ENCODE results near the gene ATP2A1. TPM values are rescaled to one million over a fixed set of nuclear protein-coding genes. Genes with fewer than 3 reads are reported as not detected.

Gene ATP2A1
- total RNA-seq (10 to 100 TPM in 1 of 5 donors, 1 to 10 TPM in 1, under 1 TPM in 1, not detected in 2; 0.43 to 21.7 (median 3.6) TPM), polyA plus RNA-seq (1 to 10 TPM in 1 of 3 donors, under 1 TPM in 2; 0.12 to 1.4 (median 0.85) TPM)
- long read RNA-seq, donor 1: 0 reads
- long read RNA-seq, donor 2: 0 reads
- long read RNA-seq, donor 3: 0 reads
- long read RNA-seq, donor 4: 0 reads
- long read RNA-seq, donor 5: 0 reads
- long read RNA-seq, donor 6, partial matches to known transcripts: 23 of 23 reads
- long read RNA-seq, donor 6, other reads (novel, unspliced or antisense): 0 of 23 reads
- long read RNA-seq, donor 7: 0 reads
- long read RNA-seq, donor 8: 0 reads
- long read RNA-seq, donor 9: 0 reads
- long read RNA-seq, donor 10: 0 reads

DNA sequence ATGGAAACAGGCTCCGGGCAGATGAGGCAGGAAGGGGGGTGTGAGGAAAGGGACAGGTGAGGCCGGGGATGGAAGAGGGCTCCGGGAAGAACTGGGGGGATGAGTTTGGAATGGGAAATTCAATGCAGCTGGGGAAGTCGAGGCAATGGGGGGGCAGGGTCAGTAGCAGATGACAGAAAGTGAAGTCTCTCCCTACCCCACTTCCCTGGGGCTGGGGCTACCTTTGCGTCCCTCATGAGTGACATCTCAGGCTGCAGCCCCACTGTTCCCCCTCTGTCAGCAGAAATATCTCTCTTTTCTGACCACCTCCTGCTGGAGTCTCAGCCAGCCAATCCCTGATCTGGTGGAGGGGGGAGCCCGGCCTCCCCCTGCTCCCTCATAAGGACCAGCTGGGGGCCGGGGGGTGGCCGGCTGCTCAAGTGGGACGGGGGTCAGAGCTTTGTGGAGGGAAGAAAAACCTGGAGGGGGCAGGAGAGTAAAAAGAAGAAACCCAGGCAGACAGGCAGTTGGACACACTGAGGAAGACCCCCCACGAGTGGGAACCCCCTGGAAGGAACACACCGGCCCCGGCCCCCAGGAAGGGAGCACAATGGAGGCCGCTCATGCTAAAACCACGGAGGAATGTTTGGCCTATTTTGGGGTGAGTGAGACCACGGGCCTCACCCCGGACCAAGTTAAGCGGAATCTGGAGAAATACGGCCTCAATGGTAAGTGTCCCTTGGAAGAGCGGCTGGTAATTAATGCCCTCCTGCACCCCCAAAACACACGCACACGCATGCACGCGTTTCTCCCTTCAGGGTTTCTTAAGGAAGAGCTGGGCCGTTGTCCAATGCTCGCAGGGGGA lies at the start of gene ATP2A1:
TSS of gene ATP2A1 (plus strand) at position 406 of the 844 bp plus-strand sequence. CDS start at position 590, 184 bp downstream.
- peaks cover 0 to 32% (median 7%) of the 10 kb centered on the region in 3 donors for H3K27me3 ChIP-seq
- H3K36me3 ChIP-seq: peaks cover 5 to 22% (median 15%) of the 10 kb centered on the region in 4 donors
- TF ChIP-seq CTCF (IDR thresholded peaks at IDR 0.05): no peak
- TF ChIP-seq POLR2A (IDR thresholded peaks at IDR 0.05): no peak
- TF ChIP-seq EP300 (IDR thresholded peaks at IDR 0.05): no peak
- no peak for TF ChIP-seq POLR2AphosphoS5 (IDR thresholded peaks at IDR 0.05)
- H3K4me3 ChIP-seq: peak within 1 kb of the TSS; percentile 64 to 87 (median 69)
- intact Hi-C loops (cut with DNase I; ENCODE audit: low total_unique reads): no loop called here
- no peak for DNase-seq
- WGBS, 5 donors: 65 to 75% (median 69%) methylated on average over 24 to 25 of the region's 25 CpGs
- H3K27ac ChIP-seq: peak within 1 kb of the TSS in 3 of 5 donors; percentile 36 to 62 (median 41)
- H3K4me1 ChIP-seq: peaks cover 14 to 20% (median 18%) of the 10 kb centered on the region in 4 donors
- no peaks in the 10 kb centered on the region for H3K9me3 ChIP-seq

- H3K27ac ChIP-seq: no peak overlapping the region
- H3K9me3 ChIP-seq: no peaks in the 10 kb centered on the region
- H3K27me3 ChIP-seq: no peaks in the 10 kb centered on the region
- no peak for DNase-seq
- intact Hi-C loops (cut with DNase I; ENCODE audit: low total_unique reads): loop anchor here (10.0 kb wide), 1 partner anchor 55 kb away; no protein-coding TSS in a partner anchor
- H3K4me1 ChIP-seq: peaks cover 11 to 28% (median 16%) of the 10 kb centered on the region in 4 donors
- 95 to 98% (median 96%) methylated on average over 13 of the region's 13 CpGs for WGBS, 5 donors
- no peak overlapping the region for H3K4me3 ChIP-seq
- peaks cover 82 to 97% (median 96%) of the 10 kb centered on the region in 4 donors for H3K36me3 ChIP-seq
- TF ChIP-seq EP300 (IDR thresholded peaks at IDR 0.05) (no peak), CTCF (IDR thresholded peaks at IDR 0.05) (no peak), POLR2A (IDR thresholded peaks at IDR 0.05) (no peak)
Observed at GRCh38 chr16:28829747-28830146, 48.5 kb upstream of the ATP2A1 start.

DNA sequence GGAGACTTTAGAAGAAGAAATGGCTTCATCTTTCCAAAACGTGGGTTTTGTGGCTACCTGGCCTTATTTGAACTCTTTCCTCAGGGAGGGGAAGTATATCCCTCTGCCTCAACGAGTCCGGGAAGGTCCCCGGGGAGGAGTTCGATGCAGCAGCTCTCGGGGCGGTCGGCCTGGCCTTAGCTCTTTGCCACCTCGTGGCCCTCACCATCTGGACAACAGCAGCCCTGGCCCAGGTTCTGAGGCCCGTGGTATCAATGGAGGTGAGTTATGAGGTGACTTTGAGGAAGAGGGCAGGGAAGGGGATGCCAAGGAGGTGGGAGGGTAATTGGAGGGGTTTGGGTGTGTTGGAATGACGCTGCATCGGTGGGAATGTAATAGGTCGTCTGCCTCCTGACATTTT lies 47.8 kb upstream of the ATP2A1 start:
- H3K4me3 ChIP-seq: no peak overlapping the region
- no peak for DNase-seq
- TF ChIP-seq POLR2AphosphoS5 (IDR thresholded peaks at IDR 0.05) (no peak), CTCF (IDR thresholded peaks at IDR 0.05) (no peak), POLR2A (IDR thresholded peaks at IDR 0.05) (no peak), EP300 (IDR thresholded peaks at IDR 0.05) (no peak)
- H3K27me3 ChIP-seq: no peaks in the 10 kb centered on the region
- H3K4me1 ChIP-seq: peaks cover 3 to 20% (median 8%) of the 10 kb centered on the region in 4 donors
- 88 to 94% (median 90%) methylated on average over 13 of the region's 13 CpGs for WGBS, 5 donors
- intact Hi-C loops (cut with DNase I; ENCODE audit: low total_unique reads): loop anchor here (10.0 kb wide), 1 partner anchor 54 kb away; no protein-coding TSS in a partner anchor
- no peak overlapping the region for H3K27ac ChIP-seq
- no peaks in the 10 kb centered on the region for H3K9me3 ChIP-seq
- peaks cover 90 to 100% (median 100%) of the 10 kb centered on the region in 4 donors for H3K36me3 ChIP-seq

DNA sequence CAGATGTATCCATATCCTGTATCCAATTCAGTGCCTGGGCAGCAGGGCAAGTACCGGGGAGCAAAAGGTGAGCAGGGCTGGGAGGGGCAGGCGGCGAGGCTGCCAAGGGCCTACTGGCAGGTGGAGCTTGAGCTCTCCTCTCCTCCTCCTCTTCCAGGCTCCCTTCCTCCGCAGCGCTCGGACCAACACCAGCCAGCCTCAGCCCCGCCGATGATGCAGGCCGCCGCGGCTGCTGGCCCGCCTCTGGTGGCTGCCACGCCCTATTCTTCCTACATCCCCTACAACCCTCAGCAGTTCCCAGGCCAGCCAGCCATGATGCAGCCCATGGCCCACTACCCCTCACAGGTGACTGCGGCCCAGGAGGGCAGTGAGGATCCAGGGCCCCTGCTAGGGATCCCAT lies 43.9 kb upstream of the ATP2A1 start:
- 88 to 95% (median 92%) methylated on average over 11 to 14 of the region's 14 CpGs for WGBS, 5 donors

More for the DNA sequence above, 43.9 kb upstream of the ATP2A1 start:
- Histone ChIP-seq H3K4me3 (no peak overlapping the region), H3K9me3 (no peaks in the 10 kb centered on the region), H3K4me1 (no peaks in the 10 kb centered on the region), H3K36me3 (peaks cover 82 to 100% (median 98%) of the 10 kb centered on the region in 4 donors), H3K27me3 (no peaks in the 10 kb centered on the region), H3K27ac (no peak overlapping the region)
- intact Hi-C loops (cut with DNase I; ENCODE audit: low total_unique reads): loop anchor here (10.0 kb wide), 1 partner anchor 50 kb away; no protein-coding TSS in a partner anchor
- no peak for DNase-seq
- TF ChIP-seq POLR2AphosphoS5 (IDR thresholded peaks at IDR 0.05): no peak
- no peak for TF ChIP-seq CTCF (IDR thresholded peaks at IDR 0.05)
- no peak for TF ChIP-seq EP300 (IDR thresholded peaks at IDR 0.05)
- TF ChIP-seq POLR2A (IDR thresholded peaks at IDR 0.05): no peak
